ENCODE measurements around the gene GIMAP5. TPM values are rescaled to one million over a fixed set of nuclear protein-coding genes. Genes with fewer than 3 reads are reported as not detected.
"Not testable (repeated sequence)": the region's sequence is repeated elsewhere in the genome, so short reads cannot be mapped to it uniquely, and the experiment has no call there.

Gene GIMAP5
- total RNA-seq, 2 donors from 2014 or later: 14.5 to 22.2 TPM

DNA sequence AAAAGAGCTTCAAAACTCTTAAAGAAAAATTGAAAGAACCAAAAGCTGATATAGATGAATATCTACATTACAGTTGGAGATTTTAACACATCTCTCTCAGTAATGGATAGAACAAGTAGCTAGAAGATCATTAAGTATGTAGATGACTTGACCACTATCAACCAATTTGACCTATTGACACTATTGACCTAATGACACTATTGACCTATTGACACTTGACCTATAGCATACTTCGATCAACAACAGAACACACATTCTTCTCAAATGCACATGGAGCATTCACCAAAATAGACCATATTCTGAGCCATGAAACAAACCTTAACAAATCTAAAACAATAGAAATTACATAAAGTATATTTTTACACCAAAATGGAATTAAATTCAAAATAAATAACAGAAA lies 22.3 kb downstream of the GIMAP5 start:
- no peak for DNase-seq (ENCODE audit: low spot score)
- H3K27ac ChIP-seq: no peak overlapping the region
- H3K27me3 ChIP-seq: no peaks in the 10 kb centered on the region
- no peaks in the 10 kb centered on the region for H3K36me3 ChIP-seq
- H3K9me3 ChIP-seq: no peaks in the 10 kb centered on the region
- peaks cover 0 to 14% of the 10 kb centered on the region in 2 donors for H3K4me1 ChIP-seq
- no peak overlapping the region for H3K4me3 ChIP-seq
- TF ChIP-seq, protein P1, sequence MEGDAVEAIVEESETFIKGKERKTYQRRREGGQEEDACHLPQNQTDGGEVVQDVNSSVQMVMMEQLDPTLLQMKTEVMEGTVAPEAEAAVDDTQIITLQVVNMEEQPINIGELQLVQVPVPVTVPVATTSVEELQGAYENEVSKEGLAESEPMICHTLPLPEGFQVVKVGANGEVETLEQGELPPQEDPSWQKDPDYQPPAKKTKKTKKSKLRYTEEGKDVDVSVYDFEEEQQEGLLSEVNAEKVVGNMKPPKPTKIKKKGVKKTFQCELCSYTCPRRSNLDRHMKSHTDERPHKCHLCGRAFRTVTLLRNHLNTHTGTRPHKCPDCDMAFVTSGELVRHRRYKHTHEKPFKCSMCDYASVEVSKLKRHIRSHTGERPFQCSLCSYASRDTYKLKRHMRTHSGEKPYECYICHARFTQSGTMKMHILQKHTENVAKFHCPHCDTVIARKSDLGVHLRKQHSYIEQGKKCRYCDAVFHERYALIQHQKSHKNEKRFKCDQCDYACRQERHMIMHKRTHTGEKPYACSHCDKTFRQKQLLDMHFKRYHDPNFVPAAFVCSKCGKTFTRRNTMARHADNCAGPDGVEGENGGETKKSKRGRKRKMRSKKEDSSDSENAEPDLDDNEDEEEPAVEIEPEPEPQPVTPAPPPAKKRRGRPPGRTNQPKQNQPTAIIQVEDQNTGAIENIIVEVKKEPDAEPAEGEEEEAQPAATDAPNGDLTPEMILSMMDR (IDR thresholded peaks at IDR 0.05): no peak

- no peaks in the 10 kb centered on the region for H3K9me3 ChIP-seq
- no peaks in the 10 kb centered on the region for H3K4me1 ChIP-seq
- no peaks in the 10 kb centered on the region for H3K27me3 ChIP-seq
- DNase-seq (ENCODE audit: low spot score): no peak
- no peaks in the 10 kb centered on the region for H3K36me3 ChIP-seq
- H3K27ac ChIP-seq: no peak overlapping the region
- H3K4me3 ChIP-seq: no peak overlapping the region
- TF ChIP-seq, protein P1 (IDR thresholded peaks at IDR 0.05): no peak
Measured at GRCh38 chr7:150766334-150766709, 29.1 kb downstream of the GIMAP5 start.

DNA sequence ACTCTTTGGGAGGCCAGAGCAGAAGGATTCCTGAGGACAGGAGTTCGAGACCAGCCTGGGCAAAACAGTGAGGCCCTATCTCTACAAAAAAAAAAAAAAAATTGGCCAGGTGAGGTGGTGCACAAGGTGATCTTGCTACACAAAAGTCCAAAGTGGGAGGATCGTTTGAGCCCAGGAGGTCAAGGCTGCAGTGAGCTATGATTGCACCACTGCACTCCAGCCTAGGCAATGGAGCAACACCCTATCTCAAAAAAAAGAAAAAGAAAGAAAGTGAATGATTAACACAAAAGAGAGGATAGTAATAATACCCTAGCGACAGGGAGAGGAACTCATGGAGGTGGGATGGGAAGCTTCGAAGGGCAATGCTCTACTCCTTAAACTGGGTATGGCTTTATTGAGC lies 32.5 kb downstream of the GIMAP5 start:
- H3K9me3 ChIP-seq: no peaks in the 10 kb centered on the region

GRCh38 chr7:150774131-150774530 lies 36.9 kb downstream of the GIMAP5 start:
- not testable (repeated sequence) for H3K4me3 ChIP-seq; H3K27me3 ChIP-seq; H3K9me3 ChIP-seq; H3K27ac ChIP-seq; H3K4me1 ChIP-seq; DNase-seq (ENCODE audit: low spot score); H3K36me3 ChIP-seq

More for the DNA sequence above, 32.5 kb downstream of the GIMAP5 start:
- no peak overlapping the region for H3K27ac ChIP-seq
- TF ChIP-seq, protein P1 (IDR thresholded peaks at IDR 0.05): no peak
- no peak for DNase-seq (ENCODE audit: low spot score)
- H3K4me3 ChIP-seq: no peak overlapping the region
- no peaks in the 10 kb centered on the region for H3K36me3 ChIP-seq
- H3K27me3 ChIP-seq: no peaks in the 10 kb centered on the region
- H3K4me1 ChIP-seq: no peaks in the 10 kb centered on the region

DNA sequence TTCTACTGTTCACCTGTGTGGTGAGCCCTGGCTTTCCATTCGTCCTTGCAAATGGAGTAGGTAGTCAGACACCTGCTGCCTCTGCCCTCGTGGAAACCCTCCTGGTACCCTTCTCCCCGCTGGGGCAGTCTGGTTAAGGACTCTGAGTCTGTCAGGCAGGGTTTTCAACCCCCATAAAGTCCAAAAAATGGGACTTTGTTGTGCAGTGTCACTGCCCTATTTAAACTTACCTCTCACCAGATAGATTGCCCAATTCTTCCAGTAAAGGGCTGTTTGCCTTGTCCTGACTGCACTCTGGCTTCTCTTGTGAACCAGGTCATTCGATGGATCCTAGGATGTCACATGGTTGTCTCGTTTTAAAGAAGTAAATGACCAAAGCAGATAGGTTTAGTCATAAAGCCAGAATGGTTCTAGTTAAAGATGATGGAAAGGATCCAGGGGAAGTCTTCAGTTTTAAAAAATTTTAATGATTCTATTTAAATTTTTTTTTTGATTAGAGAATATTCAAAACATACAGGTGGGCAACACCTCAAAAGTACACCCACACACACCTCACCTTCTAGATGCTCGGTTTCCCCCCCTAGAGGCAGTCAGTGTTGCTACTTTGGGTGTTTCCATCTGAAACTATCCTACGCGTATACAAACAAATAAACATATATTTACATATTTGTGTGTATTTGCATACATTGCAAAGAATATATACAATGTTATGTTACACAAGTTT lies 41.0 kb downstream of the GIMAP5 start:
- no peaks in the 10 kb centered on the region for H3K27me3 ChIP-seq
- TF ChIP-seq, protein P1 (IDR thresholded peaks at IDR 0.05): no peak
- DNase-seq (ENCODE audit: low spot score): peak; percentile 28
- H3K9me3 ChIP-seq: no peaks in the 10 kb centered on the region
- H3K36me3 ChIP-seq: no peaks in the 10 kb centered on the region
- H3K4me1 ChIP-seq: peaks cover 0 to 6% of the 10 kb centered on the region in 2 donors
- no peak overlapping the region for H3K4me3 ChIP-seq
- H3K27ac ChIP-seq: no peak overlapping the region

DNA sequence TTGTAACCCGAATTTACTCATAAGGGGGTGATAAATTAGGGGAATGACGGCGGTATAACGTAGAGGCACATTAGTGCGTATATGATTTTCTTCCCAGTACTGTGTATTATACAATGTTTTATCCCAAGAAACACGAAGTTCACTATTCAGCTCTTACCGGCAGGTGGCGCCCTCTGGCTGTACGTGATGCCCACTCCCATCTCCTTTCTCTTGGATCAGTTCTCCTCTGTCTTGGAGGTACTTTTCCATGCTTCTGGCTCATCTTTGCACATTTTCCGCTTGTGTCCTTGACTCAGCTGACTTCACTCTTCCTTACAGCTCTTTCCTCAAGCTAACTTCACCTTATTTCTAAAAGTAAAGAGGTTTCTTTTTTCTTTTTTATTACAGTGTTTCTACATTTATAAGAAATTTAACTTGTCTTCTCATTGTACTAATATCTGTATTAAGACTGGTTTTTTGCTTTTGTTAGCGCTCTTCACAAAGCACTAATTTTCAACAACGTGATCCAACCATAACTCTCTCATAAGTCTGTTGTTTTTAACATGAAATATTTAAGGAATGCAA lies 41.6 kb downstream of the GIMAP5 start:
- Histone ChIP-seq H3K27ac (no peak overlapping the region), H3K36me3 (no peaks in the 10 kb centered on the region), H3K27me3 (no peaks in the 10 kb centered on the region), H3K9me3 (no peaks in the 10 kb centered on the region), H3K4me1 (peaks cover 0 to 6% of the 10 kb centered on the region in 2 donors), H3K4me3 (no peak overlapping the region)
- TF ChIP-seq, protein P1 (IDR thresholded peaks at IDR 0.05): peak; percentile 64 to 91
- peak; percentile 92 for DNase-seq (ENCODE audit: low spot score)
